VCaP (cell line): Measurements from ENCODE around the gene ANKS4B.
"Not testable (repeated sequence)": the region's sequence is repeated elsewhere in the genome, so short reads cannot be mapped to it uniquely, and the experiment has no call there.

ENCODE experiments used
- H3K27ac ChIP-seq: fragments of 450-650 bp; 2 replicates; pipeline ENCODE4 v1.5.1; 2017
- TF ChIP-seq, protein P1 (sequence below): fragments of 450-650 bp; conservative IDR thresholded peaks from 2 replicates; pipeline ENCODE4 v1.5.1; 2017; ENCODE audit warnings: mild to moderate bottlenecking, moderate library complexity

Gene ANKS4B

DNA sequence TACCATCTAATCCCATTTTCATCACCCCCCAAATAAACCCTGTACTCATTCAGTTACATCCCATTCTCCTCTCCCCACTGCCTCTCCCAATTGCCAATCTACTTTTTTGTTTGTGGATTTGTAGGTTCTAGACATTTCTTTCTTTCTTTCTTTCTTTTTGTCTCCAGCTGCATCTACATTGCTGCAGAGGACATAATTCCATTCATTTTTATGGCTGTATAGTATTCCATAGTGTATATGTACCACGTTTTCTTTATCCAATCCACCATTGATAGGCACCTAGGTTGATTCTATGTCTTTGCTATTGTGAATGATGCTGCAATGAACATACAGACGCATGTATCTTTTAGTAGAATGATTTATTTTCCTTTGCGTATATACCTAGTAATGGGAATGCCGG, 50.9 kb downstream of the ANKS4B start:
- H3K27ac ChIP-seq: no peak overlapping the region
- TF ChIP-seq, protein P1, sequence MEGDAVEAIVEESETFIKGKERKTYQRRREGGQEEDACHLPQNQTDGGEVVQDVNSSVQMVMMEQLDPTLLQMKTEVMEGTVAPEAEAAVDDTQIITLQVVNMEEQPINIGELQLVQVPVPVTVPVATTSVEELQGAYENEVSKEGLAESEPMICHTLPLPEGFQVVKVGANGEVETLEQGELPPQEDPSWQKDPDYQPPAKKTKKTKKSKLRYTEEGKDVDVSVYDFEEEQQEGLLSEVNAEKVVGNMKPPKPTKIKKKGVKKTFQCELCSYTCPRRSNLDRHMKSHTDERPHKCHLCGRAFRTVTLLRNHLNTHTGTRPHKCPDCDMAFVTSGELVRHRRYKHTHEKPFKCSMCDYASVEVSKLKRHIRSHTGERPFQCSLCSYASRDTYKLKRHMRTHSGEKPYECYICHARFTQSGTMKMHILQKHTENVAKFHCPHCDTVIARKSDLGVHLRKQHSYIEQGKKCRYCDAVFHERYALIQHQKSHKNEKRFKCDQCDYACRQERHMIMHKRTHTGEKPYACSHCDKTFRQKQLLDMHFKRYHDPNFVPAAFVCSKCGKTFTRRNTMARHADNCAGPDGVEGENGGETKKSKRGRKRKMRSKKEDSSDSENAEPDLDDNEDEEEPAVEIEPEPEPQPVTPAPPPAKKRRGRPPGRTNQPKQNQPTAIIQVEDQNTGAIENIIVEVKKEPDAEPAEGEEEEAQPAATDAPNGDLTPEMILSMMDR: no peak

DNA sequence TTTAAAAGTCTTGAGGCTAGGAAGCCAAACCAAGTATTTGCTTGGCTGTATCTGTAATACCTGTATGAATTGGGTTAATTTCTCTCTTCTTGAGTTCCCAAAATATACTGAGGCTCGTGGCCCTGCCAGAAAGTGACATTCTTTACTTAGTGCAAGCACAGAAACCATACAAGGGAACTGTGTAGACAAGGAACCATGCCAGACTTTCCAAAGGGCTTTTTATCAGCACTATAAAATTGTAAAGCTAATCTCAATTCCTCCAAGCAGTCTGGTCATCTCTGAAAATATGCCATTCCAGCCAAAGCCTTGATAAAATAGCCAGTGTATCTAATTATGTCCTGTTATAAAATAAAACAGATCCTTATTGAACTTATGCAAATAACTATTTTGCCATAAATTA, 51.8 kb downstream of the ANKS4B start:
- H3K27ac ChIP-seq: no peak overlapping the region; the same call in 1 of the 2 replicates
- TF ChIP-seq, protein P1: no peak

DNA sequence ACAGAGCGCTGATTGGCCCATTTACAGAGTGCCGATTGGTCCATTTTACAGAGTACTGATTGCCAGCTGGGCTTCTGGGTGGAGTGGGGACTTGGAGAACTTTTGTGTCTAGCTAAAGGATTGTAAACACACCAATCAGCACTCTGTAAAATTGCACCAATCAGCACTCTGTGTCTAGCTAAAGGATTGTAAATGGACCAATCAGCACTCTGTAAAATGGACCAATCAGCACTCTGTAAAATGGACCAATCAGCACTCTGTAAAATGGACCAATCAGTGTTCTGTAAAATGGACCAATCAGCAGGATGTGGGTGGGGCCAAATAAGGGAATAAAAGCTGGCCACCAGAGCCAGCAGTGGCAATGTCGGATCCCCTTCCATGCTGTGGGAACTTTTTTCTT, 56.3 kb downstream of the ANKS4B start:
- not testable (repeated sequence) for H3K27ac ChIP-seq

DNA sequence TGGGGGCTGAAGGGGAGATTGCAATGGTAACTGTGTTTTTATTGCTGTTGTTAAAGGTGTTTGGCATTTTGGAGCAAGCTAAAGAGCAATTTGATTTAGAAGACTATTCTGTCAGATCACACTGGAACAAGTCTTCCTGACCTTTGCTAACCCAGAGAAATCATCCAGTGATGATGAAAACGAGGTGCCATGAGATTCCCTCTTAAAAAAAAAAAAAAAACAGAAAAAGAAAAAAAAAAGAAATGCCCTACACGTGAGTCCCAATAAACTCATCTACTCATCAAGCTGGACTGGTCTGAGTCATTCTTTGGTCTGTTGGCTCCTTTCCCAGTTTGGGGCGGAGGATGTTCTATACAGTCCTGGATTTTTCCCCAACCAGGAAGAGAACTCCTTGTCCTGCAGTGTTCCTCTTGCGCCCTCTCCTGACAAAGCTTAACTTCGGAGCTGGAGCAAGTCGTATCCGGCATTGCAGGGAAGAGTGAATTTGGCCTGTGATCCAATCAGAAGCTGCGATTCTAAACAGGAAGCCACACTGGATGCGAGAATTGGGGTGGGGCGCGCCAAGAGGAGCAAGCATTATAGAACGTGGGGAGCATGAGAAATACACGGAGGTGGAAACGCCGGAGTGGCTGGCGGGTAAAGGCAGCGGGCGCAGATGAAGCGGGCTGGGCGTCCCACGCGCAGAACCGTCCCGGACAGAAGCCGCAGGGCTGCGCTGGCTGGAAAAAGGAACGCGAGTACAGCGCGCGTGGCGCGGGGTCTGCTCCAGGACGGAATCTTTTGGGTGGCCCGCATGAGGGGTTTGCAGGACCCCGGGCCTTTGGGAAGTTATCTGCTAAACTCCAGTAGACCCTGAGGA, 67.0 kb downstream of the ANKS4B start:
- H3K27ac ChIP-seq: peak overlapping the region; percentile 61
- TF ChIP-seq, protein P1: peak; percentile 90

DNA sequence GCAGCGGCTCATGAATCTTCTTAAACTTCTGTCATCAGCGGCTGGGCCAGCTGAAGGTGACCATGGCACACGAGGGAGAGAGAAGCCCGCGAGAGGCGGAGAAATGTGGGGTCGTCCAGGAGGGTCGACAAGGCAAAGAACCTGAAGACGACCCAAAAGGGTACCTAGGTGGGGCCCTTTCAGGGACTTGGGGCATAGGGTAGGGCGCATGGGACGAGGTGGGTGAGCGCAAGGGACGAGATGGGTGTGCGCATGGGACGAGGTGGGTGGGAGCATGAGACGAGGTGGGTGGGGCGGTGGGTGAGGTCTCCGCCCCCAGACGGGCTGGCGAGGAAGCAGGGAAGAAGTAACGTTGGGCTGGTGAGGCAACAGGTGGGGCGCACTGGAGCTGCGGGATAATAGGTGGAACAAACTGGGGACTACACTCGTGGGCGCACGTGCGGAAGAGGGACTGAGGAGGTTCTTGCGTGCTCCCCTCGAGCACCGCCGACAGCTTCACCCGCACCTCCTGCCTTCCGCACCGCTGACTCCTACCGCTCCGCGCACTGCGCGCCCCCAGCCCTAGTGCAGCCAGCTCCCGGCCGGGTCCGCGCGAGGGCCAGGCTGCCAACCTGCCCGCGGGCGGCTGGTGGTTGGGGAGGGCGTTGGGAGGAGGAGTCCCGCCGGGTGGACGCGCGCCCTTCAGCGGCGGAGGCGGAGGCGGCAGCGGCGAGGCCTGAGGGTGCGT, 67.8 kb downstream of the ANKS4B start:
- peak overlapping the region; percentile 61 for H3K27ac ChIP-seq
- TF ChIP-seq, protein P1: peak; percentile 25

DNA sequence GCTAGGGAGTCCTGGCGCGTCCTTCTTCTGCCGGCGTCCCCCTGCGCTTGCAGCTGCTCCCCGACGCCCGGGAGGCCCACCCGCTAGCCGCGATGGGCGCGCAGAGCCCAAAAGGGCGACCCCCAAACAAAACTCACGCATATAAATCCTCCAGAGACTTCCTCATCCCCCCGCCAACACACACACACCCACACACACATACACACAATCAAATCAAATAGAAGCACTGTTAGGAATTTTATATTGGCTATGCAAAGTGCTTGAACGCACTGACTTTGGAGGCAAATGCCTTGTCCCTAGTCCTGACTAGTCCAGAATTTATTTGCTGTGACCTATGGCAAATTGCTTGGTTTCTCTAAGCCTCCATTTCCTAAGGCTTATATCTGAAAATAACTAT, 68.4 kb downstream of the ANKS4B start:
- TF ChIP-seq, protein P1: no peak; the same call in 1 of the 2 replicates
- H3K27ac ChIP-seq: peak overlapping the region; percentile 61

DNA sequence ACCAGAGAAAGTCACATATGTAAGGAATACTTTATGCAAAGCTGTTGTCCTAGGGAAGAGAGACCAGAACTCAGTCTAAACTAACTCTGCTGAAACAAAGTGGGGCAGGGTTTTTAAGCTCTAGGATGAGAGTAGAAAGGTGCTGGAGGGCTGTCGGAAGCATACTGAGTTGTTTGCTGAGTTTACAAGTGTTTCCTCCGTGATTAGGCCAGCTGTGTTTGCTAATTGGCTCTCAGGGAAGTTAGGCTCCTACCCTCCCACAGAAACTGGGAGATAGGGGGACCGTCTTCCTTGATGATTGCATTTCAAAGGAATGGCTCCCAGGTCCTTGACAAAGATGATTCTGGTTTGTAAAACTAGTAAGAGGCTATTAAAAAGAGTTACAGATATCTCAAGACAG, 69.0 kb downstream of the ANKS4B start:
- TF ChIP-seq, protein P1: no peak
- H3K27ac ChIP-seq: peak overlapping the region; percentile 61
